HepG2 (cell line): ENCODE data around the gene SLC2A10. TPM values are rescaled to one million over a fixed set of nuclear protein-coding genes. Genes with fewer than 3 reads are reported as not detected.

Experiments used
- ATAC-seq: fragments of 200-7000 bp; cut with Tn5 transposase; 3 replicates; pipeline ENCODE4 v1.9.1; 2020; ENCODE audit warnings: mild to moderate bottlenecking, moderate library complexity
- BruUV-seq: library from RNA; stranded (reverse); fragments of 400-500 nt; replicated peaks from 2 replicates; lab custom pipeline; 2021; lab: Mats Ljungman, UMichigan
- CTCF ChIA-PET: fragments of 300-600 bp; formaldehyde crosslinking; extraction: SDS; loops from one replicate; lab custom pipeline; 2021; ENCODE audit warnings: low total read pairs, inconsistent platforms, low intra/inter-chr PET ratio; lab: Yijun Ruan, JAX
- POLR2A ChIA-PET: fragments of 350-600 bp; sonication (Branson Sonifier 250); formaldehyde crosslinking; loops from one replicate; lab custom pipeline; 2020; ENCODE audit warnings: antibody characterized with exemption, inconsistent platforms; lab: Yijun Ruan, JAX
- DNase-seq: peaks from one replicate; pipeline ENCODE4 v3.0.0-alpha.2; 2015; ENCODE audit warnings: low spot score
- FAIRE-seq: peaks from 3 replicates; lab custom pipeline; 2011; peaks lifted over from hg19 to GRCh38; lab: Jason Lieb, UNC
- H2AFZ ChIP-seq: one replicate; pipeline ENCODE4 v1.6.1; 2011; ENCODE audit warnings: low read length, inconsistent platforms
- H3K27ac ChIP-seq: fragments of 300-600 bp; 3 replicates; pipeline ENCODE4 v1.8.0; 2011; ENCODE audit warnings: mixed run types, mild to moderate bottlenecking, mixed read lengths, low read length, inconsistent platforms; ENCODE audit not compliant: insufficient read depth; ENCODE audit errors: extremely low read length
- H3K27me3 ChIP-seq, 2 experiments: fragments of 200-600 bp in 1 of 2; 2 replicates in 1 of 2; 3 replicates in 1 of 2; pipeline versions ENCODE4 v1.6.0 to v1.8.0; 2011; ENCODE audit warnings: low read length in 2 of 2, mild to moderate bottlenecking in 2 of 2, moderate library complexity in 2 of 2, inconsistent platforms in 1 of 2; ENCODE audit not compliant: insufficient read depth in 2 of 2, control insufficient read depth in 1 of 2
- H3K36me3 ChIP-seq, 2 experiments: fragments of 200-600 bp in 1 of 2; replicated peaks in 1 of 2; 2 replicates in 1 of 2; 3 replicates in 1 of 2; pipeline versions ENCODE4 v1.5.1 to v1.8.0; 2011; ENCODE audit warnings: low read length in 2 of 2, inconsistent platforms in 1 of 2; ENCODE audit not compliant: insufficient read depth in 2 of 2, control insufficient read depth in 1 of 2
- H3K4me1 ChIP-seq: 2 replicates; pipeline ENCODE4 v1.5.1; 2012; ENCODE audit warnings: low read length, inconsistent platforms; ENCODE audit not compliant: insufficient read depth
- H3K4me2 ChIP-seq: 2 replicates; pipeline ENCODE4 v1.6.0; 2011; ENCODE audit warnings: low read depth, low read length, inconsistent platforms
- H3K4me3 ChIP-seq, 3 experiments: fragments of 200-600 bp in 1 of 3; sonication (generic), shearing (Covaris generic) in 1 of 3; replicated peaks in 1 of 3; 2 replicates each; pipeline ENCODE4 v1.5.1; 2011 to 2016; ENCODE audit warnings: low read length in 3 of 3, inconsistent platforms in 2 of 3, low read depth in 2 of 3, mild to moderate bottlenecking in 2 of 3, control low read depth in 1 of 3, mixed read lengths in 1 of 3; ENCODE audit not compliant: insufficient read depth in 1 of 3
- H3K79me2 ChIP-seq: one replicate; pipeline ENCODE4 v1.6.1; 2011; ENCODE audit warnings: low read length, inconsistent platforms; ENCODE audit not compliant: insufficient read depth
- H3K9ac ChIP-seq: 2 replicates; pipeline ENCODE4 v1.6.0; 2011; ENCODE audit warnings: mild to moderate bottlenecking, low read depth, low read length, inconsistent platforms; ENCODE audit not compliant: insufficient read depth
- H3K9me3 ChIP-seq: 2 replicates; pipeline ENCODE4 v1.5.1; 2012; ENCODE audit warnings: mild to moderate bottlenecking, low read length
- H4K20me1 ChIP-seq: 2 replicates; pipeline ENCODE4 v1.6.0; 2011; ENCODE audit warnings: inconsistent platforms, mild to moderate bottlenecking, low read length, moderate library complexity; ENCODE audit not compliant: insufficient read depth
- ATM ChIP-seq: fragments of 450-650 bp; IDR thresholded peaks from 2 replicates; pipeline ENCODE4 v1.7.1; 2017; ENCODE audit warnings: mild to moderate bottlenecking, borderline replicate concordance
- BHLHE40 ChIP-seq: IDR thresholded peaks from 2 replicates; pipeline ENCODE4 v1.6.1; 2011; ENCODE audit warnings: low read length, improper control_type of control experiment
- CEBPB ChIP-seq: IDR thresholded peaks from 2 replicates; pipeline ENCODE4 v1.6.1; 2011; ENCODE audit warnings: low read depth, low read length, improper control_type of control experiment, borderline replicate concordance
- CEBPG ChIP-seq: IDR thresholded peaks from 2 replicates; pipeline ENCODE4 v1.6.1; 2016
- ELF1 ChIP-seq: sonication (generic); formaldehyde crosslinking; IDR thresholded peaks from 2 replicates; pipeline ENCODE4 v1.4.0; 2020; ENCODE audit warnings: missing genetic modification reagents
- FLYWCH1 ChIP-seq: sonication (generic); formaldehyde crosslinking; IDR thresholded peaks from 2 replicates; pipeline ENCODE4 v1.8.1; 2023; ENCODE audit warnings: mild to moderate bottlenecking, missing genetic modification reagents
- FOXK2 ChIP-seq: fragments of 450-650 bp; IDR thresholded peaks from 2 replicates; pipeline ENCODE4 v1.6.1; 2016
- FOXP1 ChIP-seq, 2 experiments: fragments of 450-650 bp in 1 of 2; IDR thresholded peaks; 2 replicates each; pipeline ENCODE4 v1.6.1; 2017 to 2018; ENCODE audit warnings: antibody characterized with exemption in 1 of 2
- IKZF4 ChIP-seq: sonication (generic); formaldehyde crosslinking; IDR thresholded peaks from 2 replicates; pipeline ENCODE4 v1.5.1; 2020; ENCODE audit warnings: borderline replicate concordance, mild to moderate bottlenecking, low read depth, missing genetic modification reagents; ENCODE audit errors: not compliant biosample characterization
- ZNF30 ChIP-seq: sonication (generic); formaldehyde crosslinking; IDR thresholded peaks from 2 replicates; pipeline ENCODE4 v1.5.0; 2020; ENCODE audit warnings: mild to moderate bottlenecking, missing genetic modification reagents
- ZNF891 ChIP-seq: sonication (generic); formaldehyde crosslinking; IDR thresholded peaks from 2 replicates; pipeline ENCODE4 v1.5.0; 2020; ENCODE audit warnings: mild to moderate bottlenecking, missing genetic modification reagents
- ZSCAN30 ChIP-seq: sonication (generic); formaldehyde crosslinking; IDR thresholded peaks from 2 replicates; pipeline ENCODE4 v1.5.0; 2020; ENCODE audit warnings: mild to moderate bottlenecking, missing genetic modification reagents
- WGBS: methylation state at CpG from one replicate; pipeline ENCODE4 v1.1.6; 2017; ENCODE audit warnings: low lambda C conversion rate; 5-methylcytosine and 5-hydroxymethylcytosine counted together
- in situ Hi-C: cut with HindIII; loops from 2 replicates; pipeline ENCODE4 v1.10.0; 2017; ENCODE audit warnings: low pct_unique_long_range_greater_than_20kb; ENCODE audit not compliant: extremely low pct_ligation_motif_present
- intact Hi-C: fragments of 100-400 bp; cut with micrococcal nuclease; formaldehyde crosslinking; loops from one replicate; pipeline ENCODE4 v1.10.0; 2022; ENCODE audit not compliant: unreplicated experiment
- polyA plus RNA-seq, 8 experiments: library from polyadenylated mRNA; depleted of rRNA in 3 of 8; stranded (reverse) in 7 of 8; unstranded in 1 of 8; fragments of >200 nt; fragmentation: Illumina TruSeq in 4 of 8; extraction: Trizol in 4 of 8; gene quantifications; 2 replicates each; pipeline versions ENCODE4 v1.2.1 to v1.2.3, GENCODE V29; 2011 to 2016; ENCODE audit warnings: low read depth in 4 of 8, missing spikeins in 1 of 8, mixed read lengths in 1 of 8; ENCODE audit not compliant: insufficient read depth in 1 of 8
- total RNA-seq, 5 experiments: library from RNA; depleted of rRNA; stranded (reverse); fragments of >200 nt; fragmentation: Illumina TruSeq; extraction: Trizol; gene quantifications; 2 replicates each; pipeline ENCODE4 v1.2.3, GENCODE V29; 2016; ENCODE audit warnings: low read depth in 1 of 5

SLC2A10 gene
- total and polyA plus RNA-seq, 2 of the 13 experiments (the other 11 are each of a cell fraction or from before 2014, with no cell fraction given), result 16.0 to 18.4 TPM

- TF ChIP-seq IKZF4 (CRISPR knock-in tag), result no peak
- TF ChIP-seq, all 625 proteins: peak for 42
These were observed 43.8 kb upstream of the SLC2A10 start (continued) for GRCh38 chr20:46665602-46666001.

- Histone ChIP-seq H3K4me2 (peak overlapping the region; percentile 44), H3K79me2 (no peaks in the 10 kb centered on the region), H3K27ac (peak overlapping the region; percentile 84)
- 41% methylated on average over 3 of the region's 3 CpGs for WGBS
- in situ Hi-C loops, result no loop called here
- CTCF ChIA-PET, result no interaction called here
- TF ChIP-seq ELF1 (CRISPR knock-in tag) (no peak), CEBPG (0 out of 2 replicates have a peak, but pooled peaks have one; percentile 22), ATM (no peak), ZSCAN30 (0 out of 2 replicates have a peak, but pooled peaks have one; percentile 40), FOXP1 (IDR thresholded peaks at IDR 0.05) (peak; percentile 100), FOXP1 (CRISPR knock-in tag; IDR thresholded peaks at IDR 0.05) (peak; percentile 64), ZNF891 (CRISPR knock-in tag) (no peak), FOXK2 (peak; percentile 33; the same call in 1 of the 2 replicates), BHLHE40 (no peak), FLYWCH1 (CRISPR knock-in tag) (0 out of 2 replicates have a peak, but pooled peaks have one; percentile 23), ZNF30 (CRISPR knock-in tag) (0 out of 2 replicates have a peak, but pooled peaks have one; percentile 50), CEBPB (peak; percentile 49; the same call in 1 of the 2 replicates)
- TF ChIP-seq, all 625 proteins: peak for 7
- no peak overlapping the region; a peak in 1 of 6 replicates for H3K4me3 ChIP-seq
- H3K36me3 ChIP-seq, result no peaks in the 10 kb centered on the region
- 0 out of 2 replicates have a peak overlapping the region, but pooled peaks have one; percentile 20 for H3K9ac ChIP-seq
- intact Hi-C loops, result loop anchor here (2.0 kb wide), 1 partner anchor 16 kb away; the partner anchor contains the start of gene SLC13A3
- no TSS peak for BruUV-seq
- no peaks in the 10 kb centered on the region for H3K27me3 ChIP-seq
- FAIRE-seq, result no peak
- no peak for DNase-seq
- peaks cover 85% of the 10 kb centered on the region for H3K4me1 ChIP-seq
- H3K9me3 ChIP-seq, result peaks cover 29% of the 10 kb centered on the region
- POLR2A ChIA-PET, result interaction anchor here (0.9 to 2.1 kb wide), 17 partner anchors 10 to 693 kb away, joined by 3 to 23 read pairs (median 4); partner anchors contain the start of genes SLC13A3 and TP53RK
- H4K20me1 ChIP-seq, result no peaks in the 10 kb centered on the region
- ATAC-seq, result peak; percentile 12; the same call in 2 of the 3 replicates
- H2AFZ ChIP-seq, result no peak overlapping the region
These were observed 43.1 kb upstream of the SLC2A10 start for GRCh38 chr20:46666306-46666705.
